ENCODE measurements around the gene MGME1. TPM values are rescaled to one million over a fixed set of nuclear protein-coding genes. Genes with fewer than 3 reads are reported as not detected.

The MGME1 gene
- total and polyA plus RNA-seq, 9 of the 15 experiments (the other 6 are each of a cell fraction or from before 2014, with no cell fraction given): 13.4 to 45.1 (median 30.6) TPM

- WGBS (ENCODE audit: insufficient coverage, low coverage, missing lambda C conversion rate): 90% methylated on average over 8 of the region's 10 CpGs
- no peak overlapping the region for H3K4me3 ChIP-seq
- no peak overlapping the region for H3K4me2 ChIP-seq (ENCODE audit: insufficient read depth, low read length)
- H3K4me1 ChIP-seq (replicated peaks in 1 of 2; ENCODE audit: control insufficient read depth in 2 of 2, insufficient read depth in 2 of 2, low read length in 2 of 2): no peaks in the 10 kb centered on the region; a peak in 1 of 5 replicates
- peaks cover 4% of the 10 kb centered on the region; the same call in 2 of the 3 replicates for H3K79me2 ChIP-seq (ENCODE audit: control insufficient read depth, insufficient read depth, low read length)
- CTCF ChIA-PET (ENCODE audit: low intra/inter-chr PET ratio): no interaction called here
- H3K27ac ChIP-seq (ENCODE audit: extremely low read depth, low read depth, low read length): no peak overlapping the region
- no peaks in the 10 kb centered on the region for H3K27me3 ChIP-seq (ENCODE audit: control insufficient read depth in 2 of 2, insufficient read depth in 2 of 2, low read length in 2 of 2)
- no peak for TF ChIP-seq KAT2B (IDR thresholded peaks at IDR 0.05; ENCODE audit: low read depth, low read length)
- no peak for TF ChIP-seq THRA (IDR thresholded peaks at IDR 0.05)
- TF ChIP-seq PTTG1 (tag; IDR thresholded peaks at IDR 0.05; ENCODE audit: low read depth): no peak
- no peak for TF ChIP-seq CEBPG (CRISPR knock-in tag; IDR thresholded peaks at IDR 0.05)
- peak; percentile 38 to 68 for TF ChIP-seq CEBPG (tag; conservative IDR thresholded peaks at IDR 0.05 in 1 of 2, IDR thresholded peaks at IDR 0.05 in 1 of 2)
- TF ChIP-seq CEBPB (tag; IDR thresholded peaks at IDR 0.05): peak; percentile 83
- no peak for TF ChIP-seq RFX7 (CRISPR knock-in tag; IDR thresholded peaks at IDR 0.05)
- H3K9ac ChIP-seq (ENCODE audit: insufficient read depth in 1 of 2, low read depth in 2 of 2, low read length in 2 of 2): no peak overlapping the region
- in situ Hi-C loops (cut with MboI): no loop called here
- ATAC-seq: no peak
- POLR2A ChIA-PET: interaction anchor here (0.6 to 1.9 kb wide), 2 partner anchors 13 to 437 kb away, joined by 3 to 5 read pairs; no protein-coding TSS in a partner anchor
- TSS peak; percentile 48 for BruUV-seq (replicated peaks)
- intact Hi-C loops (cut with micrococcal nuclease): loop anchor here (10.0 kb wide), 4 partner anchors 96 to 486 kb away; partner anchors contain the start of genes BFSP1 and RRBP1
- no peaks in the 10 kb centered on the region for H3K9me1 ChIP-seq (ENCODE audit: control insufficient read depth, insufficient read depth, low read length)
- no peak for FAIRE-seq
- H2AFZ ChIP-seq (ENCODE audit: low read depth, low read length): no peak overlapping the region
- H3K9me3 ChIP-seq (replicated peaks; ENCODE audit: control insufficient read depth, insufficient read depth, low read depth, low read length): no peaks in the 10 kb centered on the region
- H3K36me3 ChIP-seq (ENCODE audit: control insufficient read depth, insufficient read depth, low read length): peaks cover 37% of the 10 kb centered on the region; the same call in 2 of the 3 replicates
- H4K20me1 ChIP-seq (replicated peaks; ENCODE audit: control insufficient read depth, insufficient read depth, low read length): no peaks in the 10 kb centered on the region
- no peak for DNase-seq (ENCODE audit: extremely low read depth in 1 of 4, low spot score in 3 of 4)
Measured at GRCh38 chr20:17990278-17990972, 21.6 kb downstream of the MGME1 start.
